IPS-18c (cell line): ENCODE data around the gene PEX3.

Experiments used
- H3K4me3 ChIP-seq: 2 replicates; pipeline ENCODE4 v1.7.0; 2013; ENCODE audit warnings: low read depth, mild to moderate bottlenecking, low read length, moderate library complexity; ENCODE audit not compliant: insufficient read depth
- H3K9me3 ChIP-seq: one replicate; pipeline ENCODE4 v1.6.1; 2013; ENCODE audit warnings: mild to moderate bottlenecking, low read length, moderate library complexity; ENCODE audit not compliant: control insufficient read depth, insufficient read depth

Gene PEX3

GRCh38 chr6:143517447-143517773, 66.8 kb downstream of the PEX3 start:
- H3K4me3 ChIP-seq = no peak overlapping the region
- H3K9me3 ChIP-seq = peaks cover 3% of the 10 kb centered on the region

GRCh38 chr6:143522039-143522600, 71.5 kb downstream of the PEX3 start:
- H3K9me3 ChIP-seq = peaks cover 3% of the 10 kb centered on the region

GRCh38 chr6:143525356-143525755, 74.8 kb downstream of the PEX3 start:
- Histone ChIP-seq H3K4me3 (no peak overlapping the region), H3K9me3 (no peaks in the 10 kb centered on the region)

More at GRCh38 chr6:143522039-143522600, 71.5 kb downstream of the PEX3 start:
- no peak overlapping the region for H3K4me3 ChIP-seq

GRCh38 chr6:143527677-143528076, 77.1 kb downstream of the PEX3 start:
- Histone ChIP-seq H3K9me3 (no peaks in the 10 kb centered on the region), H3K4me3 (no peak overlapping the region)

DNA sequence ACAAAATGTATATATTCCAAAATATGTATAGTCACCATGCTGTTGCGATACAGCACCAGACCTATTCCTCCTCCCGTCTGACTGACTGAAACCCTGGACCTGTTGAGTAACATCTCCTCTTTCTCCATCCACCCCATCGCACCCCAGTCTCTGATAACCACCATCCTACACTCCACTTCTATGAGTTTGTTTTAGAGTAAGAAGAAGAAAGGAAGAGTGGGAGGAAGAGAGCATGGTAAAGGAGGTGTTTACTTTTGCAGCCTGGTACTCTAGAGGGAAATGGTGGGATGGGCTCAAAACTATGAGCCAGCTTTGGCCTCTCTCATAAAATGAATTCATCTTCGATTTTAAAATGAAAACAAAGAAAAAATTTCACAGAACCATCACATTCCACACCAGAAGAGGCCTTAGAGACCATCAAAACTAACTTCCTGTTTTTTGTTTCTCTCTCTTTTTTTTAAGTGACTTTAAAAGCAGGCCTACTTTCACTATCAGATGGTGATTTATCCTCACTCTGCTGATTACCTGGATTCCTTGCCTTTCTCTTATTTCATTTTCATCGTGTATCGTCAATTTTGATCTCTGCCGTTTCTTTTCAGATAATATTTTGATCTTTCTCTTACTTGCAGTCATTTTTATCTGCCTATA, 77.7 kb downstream of the PEX3 start:
- Histone ChIP-seq H3K4me3 (no peak overlapping the region), H3K9me3 (no peaks in the 10 kb centered on the region)

GRCh38 chr6:143529095-143529494, 78.5 kb downstream of the PEX3 start:
- H3K4me3 ChIP-seq = no peak overlapping the region
- H3K9me3 ChIP-seq = no peaks in the 10 kb centered on the region

- Histone ChIP-seq H3K4me3 (no peak overlapping the region), H3K9me3 (no peaks in the 10 kb centered on the region)
These were observed 81.3 kb downstream of the PEX3 start for GRCh38 chr6:143531720-143532499.

DNA sequence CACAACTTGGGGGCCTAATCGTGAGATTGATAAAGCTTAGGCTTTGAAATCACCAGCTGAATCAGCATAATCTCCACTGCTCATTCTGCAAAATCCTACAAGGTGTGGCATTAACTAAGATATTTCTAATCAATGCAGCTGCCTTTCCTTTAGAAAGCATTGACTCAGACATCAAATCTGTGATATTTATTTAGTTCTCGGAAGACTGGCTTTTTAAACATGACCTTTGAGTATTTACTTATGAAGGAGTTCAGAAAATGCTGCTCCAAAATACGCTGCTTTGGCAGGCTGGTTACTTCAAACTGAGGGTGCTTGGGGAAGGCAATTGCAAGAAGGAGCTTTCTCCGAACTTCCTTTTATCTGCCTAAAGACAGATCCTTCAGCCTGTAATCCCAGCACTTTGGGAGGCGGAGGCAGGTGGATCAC, 84.6 kb downstream of the PEX3 start:
- H3K4me3 ChIP-seq = no peak overlapping the region

GRCh38 chr6:143536461-143536865, 85.9 kb downstream of the PEX3 start:
- H3K4me3 ChIP-seq = peak overlapping the region; percentile 58
- no peaks in the 10 kb centered on the region for H3K9me3 ChIP-seq

More for the DNA sequence above, 84.6 kb downstream of the PEX3 start:
- no peaks in the 10 kb centered on the region for H3K9me3 ChIP-seq

- peak overlapping the region; percentile 58 for H3K4me3 ChIP-seq
- H3K9me3 ChIP-seq = no peaks in the 10 kb centered on the region
These were observed 86.5 kb downstream of the PEX3 start for GRCh38 chr6:143536866-143537691.

GRCh38 chr6:143538374-143538773, 87.8 kb downstream of the PEX3 start:
- no peak overlapping the region for H3K4me3 ChIP-seq
- no peaks in the 10 kb centered on the region for H3K9me3 ChIP-seq

GRCh38 chr6:143539106-143539505, 88.5 kb downstream of the PEX3 start:
- Histone ChIP-seq H3K9me3 (no peaks in the 10 kb centered on the region), H3K4me3 (no peak overlapping the region)

DNA sequence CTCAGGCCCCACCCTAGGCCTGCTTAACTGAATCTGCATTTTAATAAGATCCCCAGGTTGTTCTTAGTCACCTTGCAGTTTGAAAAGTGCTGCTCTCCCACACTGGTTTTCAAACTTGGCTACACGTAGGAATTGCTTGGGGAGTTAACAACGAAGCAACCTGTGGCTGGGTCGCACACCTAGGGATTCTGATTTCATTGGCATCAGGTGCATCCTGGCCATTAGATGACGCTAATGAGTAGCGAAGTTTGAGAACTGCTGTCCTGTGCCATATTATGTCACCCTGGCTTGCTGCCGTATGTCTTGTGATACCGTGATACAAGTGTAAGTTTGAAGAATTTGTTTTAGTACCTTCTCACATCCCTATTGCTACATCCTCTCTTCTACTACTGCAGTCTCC, 89.1 kb downstream of the PEX3 start:
- no peak overlapping the region for H3K4me3 ChIP-seq
- no peaks in the 10 kb centered on the region for H3K9me3 ChIP-seq

- no peaks in the 10 kb centered on the region for H3K9me3 ChIP-seq
- no peak overlapping the region for H3K4me3 ChIP-seq
These were observed 89.6 kb downstream of the PEX3 start for GRCh38 chr6:143540192-143540591.
